Measurements from ENCODE around the gene PXYLP1.

The PXYLP1 gene

GRCh38 chr3:141235661-141236171 lies 4.1 kb downstream of the PXYLP1 start:
- TF ChIP-seq, protein P1, sequence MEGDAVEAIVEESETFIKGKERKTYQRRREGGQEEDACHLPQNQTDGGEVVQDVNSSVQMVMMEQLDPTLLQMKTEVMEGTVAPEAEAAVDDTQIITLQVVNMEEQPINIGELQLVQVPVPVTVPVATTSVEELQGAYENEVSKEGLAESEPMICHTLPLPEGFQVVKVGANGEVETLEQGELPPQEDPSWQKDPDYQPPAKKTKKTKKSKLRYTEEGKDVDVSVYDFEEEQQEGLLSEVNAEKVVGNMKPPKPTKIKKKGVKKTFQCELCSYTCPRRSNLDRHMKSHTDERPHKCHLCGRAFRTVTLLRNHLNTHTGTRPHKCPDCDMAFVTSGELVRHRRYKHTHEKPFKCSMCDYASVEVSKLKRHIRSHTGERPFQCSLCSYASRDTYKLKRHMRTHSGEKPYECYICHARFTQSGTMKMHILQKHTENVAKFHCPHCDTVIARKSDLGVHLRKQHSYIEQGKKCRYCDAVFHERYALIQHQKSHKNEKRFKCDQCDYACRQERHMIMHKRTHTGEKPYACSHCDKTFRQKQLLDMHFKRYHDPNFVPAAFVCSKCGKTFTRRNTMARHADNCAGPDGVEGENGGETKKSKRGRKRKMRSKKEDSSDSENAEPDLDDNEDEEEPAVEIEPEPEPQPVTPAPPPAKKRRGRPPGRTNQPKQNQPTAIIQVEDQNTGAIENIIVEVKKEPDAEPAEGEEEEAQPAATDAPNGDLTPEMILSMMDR (IDR thresholded peaks at IDR 0.05; ENCODE audit: borderline replicate concordance, insufficient read depth, low read depth, low read length): peak; percentile 33
- H3K4me3 ChIP-seq (ENCODE audit: low read depth, low read length): no peak overlapping the region

GRCh38 chr3:141236361-141236760 lies 4.7 kb downstream of the PXYLP1 start:
- TF ChIP-seq, protein P1 (IDR thresholded peaks at IDR 0.05; ENCODE audit: borderline replicate concordance, insufficient read depth, low read depth, low read length): no peak
- no peak overlapping the region for H3K4me3 ChIP-seq (ENCODE audit: low read depth, low read length)

GRCh38 chr3:141237701-141238521 lies 6.3 kb downstream of the PXYLP1 start:
- H3K4me3 ChIP-seq (ENCODE audit: low read depth, low read length): no peak overlapping the region
- TF ChIP-seq, protein P1 (IDR thresholded peaks at IDR 0.05; ENCODE audit: borderline replicate concordance, insufficient read depth, low read depth, low read length): no peak

DNA sequence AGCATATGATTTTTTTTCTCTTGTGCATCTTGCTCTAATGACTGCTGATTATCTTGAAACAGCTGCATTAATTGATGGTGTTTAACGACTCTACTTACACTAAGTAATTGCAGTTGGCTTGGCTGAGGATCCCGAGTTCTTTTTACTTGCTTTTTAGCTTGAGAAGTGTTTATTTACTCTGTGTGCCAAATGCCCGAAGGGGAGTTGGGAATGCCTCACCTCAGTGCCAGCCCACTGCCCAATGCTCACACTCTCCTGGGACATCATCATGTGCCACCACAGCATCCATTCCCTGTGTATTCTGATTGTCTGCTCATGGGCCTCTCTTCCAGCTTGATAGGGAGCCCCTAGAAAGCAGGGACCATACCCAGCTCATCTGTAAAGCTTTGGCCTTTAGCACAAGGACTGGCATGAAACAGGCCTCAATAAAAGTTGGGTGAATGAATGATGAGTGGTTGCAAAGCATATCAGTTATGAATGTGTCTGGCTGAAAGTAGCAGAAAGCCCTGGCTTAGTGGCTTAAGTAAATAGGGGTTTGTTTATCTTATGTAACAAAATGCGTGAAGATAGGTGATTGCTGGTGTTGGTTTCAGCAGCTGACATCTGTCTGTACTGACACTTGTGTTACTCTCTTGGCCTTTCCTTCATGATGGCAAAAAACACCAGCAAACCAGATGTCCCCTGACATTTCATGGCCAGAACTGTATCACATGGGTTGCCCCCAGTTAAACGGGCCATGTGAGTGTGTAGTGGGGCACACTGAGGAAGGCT lies 8.1 kb downstream of the PXYLP1 start:
- H3K4me3 ChIP-seq (ENCODE audit: low read depth, low read length): no peak overlapping the region
- TF ChIP-seq, protein P1 (IDR thresholded peaks at IDR 0.05; ENCODE audit: borderline replicate concordance, insufficient read depth, low read depth, low read length): no peak

GRCh38 chr3:141240286-141240685 lies 8.7 kb downstream of the PXYLP1 start:
- no peak overlapping the region for H3K4me3 ChIP-seq (ENCODE audit: low read depth, low read length)
- TF ChIP-seq, protein P1 (IDR thresholded peaks at IDR 0.05; ENCODE audit: borderline replicate concordance, insufficient read depth, low read depth, low read length): no peak

DNA sequence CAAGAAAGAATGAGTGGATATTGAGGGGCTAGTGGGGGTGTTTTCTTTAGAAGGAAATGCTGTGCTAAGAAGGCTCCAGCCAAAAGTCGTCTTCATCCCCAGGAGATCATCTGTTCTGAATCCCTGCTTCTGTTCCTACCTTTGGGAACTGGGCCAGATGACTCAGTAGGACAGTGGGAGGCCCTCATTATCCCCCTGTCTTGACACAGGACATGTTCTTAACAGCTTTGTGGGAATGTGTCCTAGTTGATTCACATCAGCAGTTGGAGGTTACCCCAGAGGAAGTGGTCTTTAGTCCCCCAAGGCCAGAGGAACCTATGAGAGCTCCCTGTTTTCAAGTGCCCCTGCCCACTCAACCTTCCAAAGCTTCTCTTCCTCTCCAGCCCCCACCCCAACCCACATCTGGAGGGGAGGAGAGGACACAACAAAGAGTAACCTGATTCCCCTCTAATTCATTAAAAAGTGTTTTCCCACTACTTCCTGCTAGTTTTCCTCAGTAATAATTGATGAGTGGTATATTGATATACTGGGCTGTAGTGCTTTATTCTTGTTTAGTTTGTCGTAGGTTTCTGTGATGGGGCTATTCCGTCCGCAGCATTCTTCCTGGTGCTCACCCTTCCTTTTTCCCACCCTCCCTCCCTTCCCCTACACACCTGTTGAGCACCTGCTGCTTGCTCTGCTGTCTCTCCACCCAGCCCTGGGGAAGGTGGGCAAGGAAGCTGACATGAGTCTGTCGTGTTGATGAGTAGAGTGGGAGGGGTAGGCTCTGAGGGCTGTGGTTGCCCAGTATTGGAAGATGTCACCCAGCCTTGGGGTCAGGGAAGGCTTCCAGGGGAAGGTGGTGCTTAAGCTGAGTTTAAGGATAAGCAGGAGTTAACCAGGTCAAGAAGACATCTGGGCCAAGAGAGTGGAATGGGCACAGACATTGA lies 9.3 kb downstream of the PXYLP1 start:
- no peak overlapping the region for H3K4me3 ChIP-seq (ENCODE audit: low read depth, low read length)
- TF ChIP-seq, protein P1 (IDR thresholded peaks at IDR 0.05; ENCODE audit: borderline replicate concordance, insufficient read depth, low read depth, low read length): no peak
